ENCODE measurements around the gene NBEA. TPM values are rescaled to one million over a fixed set of nuclear protein-coding genes. Genes with fewer than 3 reads are reported as not detected.
A peak's percentile ranks its signal among the peaks of the same experiment; 100 is the strongest.

The NBEA gene
- total RNA-seq, 1 donor: 4.0 TPM

DNA sequence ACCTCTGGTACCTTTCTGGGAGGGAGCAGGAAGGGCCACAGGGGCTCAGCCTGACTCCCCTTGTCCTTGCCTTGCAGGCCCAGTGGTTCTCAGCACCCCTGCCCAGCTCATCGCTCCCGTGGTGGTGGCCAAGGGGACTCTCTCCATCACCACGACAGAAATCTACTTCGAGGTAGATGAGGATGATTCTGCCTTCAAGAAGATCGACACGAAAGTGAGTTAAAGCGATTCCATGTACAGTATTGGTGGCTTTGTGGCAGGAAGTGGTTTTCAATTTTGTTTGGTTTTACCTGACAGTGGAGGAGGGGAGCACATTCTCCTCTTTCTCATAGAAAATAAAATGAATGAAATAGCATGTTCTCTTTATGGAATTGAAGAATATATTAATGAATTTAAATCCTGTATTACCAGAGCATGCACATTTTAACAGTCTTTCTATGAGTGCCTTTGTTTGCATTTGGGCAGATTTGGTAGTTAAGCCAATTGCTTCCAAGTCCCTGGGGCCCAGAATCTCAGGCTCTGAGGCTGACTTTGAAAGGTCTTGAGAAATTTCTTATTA, 530.3 kb downstream of the NBEA start:
- H2AFZ ChIP-seq (ENCODE audit: low read length): peak overlapping the region; percentile 66

DNA sequence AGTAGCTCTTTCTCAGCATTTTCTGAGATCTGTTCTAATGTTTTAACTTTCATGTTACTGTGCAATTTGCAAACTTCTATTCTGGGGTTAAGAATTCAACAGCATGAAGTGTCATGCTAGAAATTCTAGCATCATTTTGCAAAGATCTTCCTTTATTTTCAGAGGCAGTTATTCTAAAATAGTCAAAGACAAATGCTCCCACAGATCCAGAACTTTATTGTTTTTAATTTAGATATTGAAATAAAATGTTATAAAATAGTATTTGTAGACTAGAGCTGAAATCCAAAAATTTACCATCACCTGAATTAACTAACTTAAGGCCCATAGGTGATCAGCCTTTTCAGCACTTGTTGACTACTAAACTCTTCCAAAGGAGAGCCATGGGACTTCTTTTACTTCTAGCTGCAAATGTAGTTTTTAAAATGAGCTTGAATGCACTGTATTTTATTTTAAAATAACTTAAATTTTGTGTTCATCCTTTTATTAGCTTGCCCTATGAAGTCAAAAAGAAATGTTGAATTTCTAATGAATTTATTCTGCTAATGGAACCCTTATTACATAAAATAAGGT, 531.2 kb downstream of the NBEA start:
- H3K79me2 ChIP-seq (ENCODE audit: insufficient read depth, low read length): peaks cover 37% of the 10 kb centered on the region
- H3K4me2 ChIP-seq (ENCODE audit: insufficient read depth, low read length): peak overlapping the region; percentile 87

More for the DNA sequence above, 530.3 kb downstream of the NBEA start:
- H3K79me2 ChIP-seq (ENCODE audit: insufficient read depth, low read length): peaks cover 37% of the 10 kb centered on the region
- TF ChIP-seq, protein P1, sequence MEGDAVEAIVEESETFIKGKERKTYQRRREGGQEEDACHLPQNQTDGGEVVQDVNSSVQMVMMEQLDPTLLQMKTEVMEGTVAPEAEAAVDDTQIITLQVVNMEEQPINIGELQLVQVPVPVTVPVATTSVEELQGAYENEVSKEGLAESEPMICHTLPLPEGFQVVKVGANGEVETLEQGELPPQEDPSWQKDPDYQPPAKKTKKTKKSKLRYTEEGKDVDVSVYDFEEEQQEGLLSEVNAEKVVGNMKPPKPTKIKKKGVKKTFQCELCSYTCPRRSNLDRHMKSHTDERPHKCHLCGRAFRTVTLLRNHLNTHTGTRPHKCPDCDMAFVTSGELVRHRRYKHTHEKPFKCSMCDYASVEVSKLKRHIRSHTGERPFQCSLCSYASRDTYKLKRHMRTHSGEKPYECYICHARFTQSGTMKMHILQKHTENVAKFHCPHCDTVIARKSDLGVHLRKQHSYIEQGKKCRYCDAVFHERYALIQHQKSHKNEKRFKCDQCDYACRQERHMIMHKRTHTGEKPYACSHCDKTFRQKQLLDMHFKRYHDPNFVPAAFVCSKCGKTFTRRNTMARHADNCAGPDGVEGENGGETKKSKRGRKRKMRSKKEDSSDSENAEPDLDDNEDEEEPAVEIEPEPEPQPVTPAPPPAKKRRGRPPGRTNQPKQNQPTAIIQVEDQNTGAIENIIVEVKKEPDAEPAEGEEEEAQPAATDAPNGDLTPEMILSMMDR (IDR thresholded peaks at IDR 0.05; ENCODE audit: extremely low read depth, low read depth, low read length): no peak
- H3K4me2 ChIP-seq (ENCODE audit: insufficient read depth, low read length): peak overlapping the region; percentile 87
- H3K27ac ChIP-seq (ENCODE audit: low read depth, low read length): peak overlapping the region; percentile 84
- DNase-seq (ENCODE audit: insufficient read length, low spot score, missing footprints): no peak
- no peaks in the 10 kb centered on the region for H3K9me3 ChIP-seq (ENCODE audit: low read depth, low read length)
- H4K20me1 ChIP-seq (ENCODE audit: insufficient read depth, low read length): no peaks in the 10 kb centered on the region
- peak overlapping the region; percentile 92 for H3K4me3 ChIP-seq (ENCODE audit: insufficient read depth, low read length)
- H3K27me3 ChIP-seq (ENCODE audit: insufficient read depth, low read length): peaks cover 7% of the 10 kb centered on the region
- H3K36me3 ChIP-seq (ENCODE audit: insufficient read depth, low read length): no peaks in the 10 kb centered on the region
- peaks cover 10% of the 10 kb centered on the region for H3K4me1 ChIP-seq (ENCODE audit: insufficient read depth, low read length)

DNA sequence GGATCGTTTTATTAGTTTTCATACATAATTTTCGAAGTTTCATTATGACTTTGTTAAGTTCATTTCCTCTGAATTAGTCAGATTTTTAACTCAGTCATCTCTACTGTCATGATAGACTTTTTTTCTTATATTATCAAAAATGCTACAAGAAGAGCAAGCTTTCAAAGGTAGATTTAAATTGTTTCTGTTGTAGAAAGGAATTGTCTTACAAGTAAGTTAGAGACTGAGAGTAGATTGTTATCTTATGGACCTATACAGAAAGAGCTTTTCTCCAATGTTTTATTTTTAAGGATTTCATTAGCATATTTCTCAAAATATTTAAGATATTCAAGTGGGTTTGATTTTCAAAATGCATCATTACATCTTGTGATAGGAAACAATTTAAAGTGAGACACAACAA, 531.7 kb downstream of the NBEA start:
- no peak for DNase-seq (ENCODE audit: insufficient read length, low spot score, missing footprints)
- Histone ChIP-seq H3K27ac (ENCODE audit: low read depth, low read length) (peak overlapping the region; percentile 84), H4K20me1 (ENCODE audit: insufficient read depth, low read length) (no peaks in the 10 kb centered on the region), H2AFZ (ENCODE audit: low read length) (no peak overlapping the region), H3K79me2 (ENCODE audit: insufficient read depth, low read length) (peaks cover 37% of the 10 kb centered on the region), H3K36me3 (ENCODE audit: insufficient read depth, low read length) (no peaks in the 10 kb centered on the region), H3K4me1 (ENCODE audit: insufficient read depth, low read length) (peaks cover 5% of the 10 kb centered on the region), H3K4me2 (ENCODE audit: insufficient read depth, low read length) (peak overlapping the region; percentile 87), H3K4me3 (ENCODE audit: insufficient read depth, low read length) (peak overlapping the region; percentile 92), H3K27me3 (ENCODE audit: insufficient read depth, low read length) (peaks cover 7% of the 10 kb centered on the region), H3K9me3 (ENCODE audit: low read depth, low read length) (no peaks in the 10 kb centered on the region)
- TF ChIP-seq, protein P1 (IDR thresholded peaks at IDR 0.05; ENCODE audit: extremely low read depth, low read depth, low read length): no peak

More for the DNA sequence above, 531.2 kb downstream of the NBEA start:
- no peaks in the 10 kb centered on the region for H4K20me1 ChIP-seq (ENCODE audit: insufficient read depth, low read length)
- H3K9me3 ChIP-seq (ENCODE audit: low read depth, low read length): no peaks in the 10 kb centered on the region
- peak overlapping the region; percentile 84 for H3K27ac ChIP-seq (ENCODE audit: low read depth, low read length)
- peak overlapping the region; percentile 92 for H3K4me3 ChIP-seq (ENCODE audit: insufficient read depth, low read length)
- no peak for DNase-seq (ENCODE audit: insufficient read length, low spot score, missing footprints)
- no peak overlapping the region for H2AFZ ChIP-seq (ENCODE audit: low read length)
- TF ChIP-seq, protein P1 (IDR thresholded peaks at IDR 0.05; ENCODE audit: extremely low read depth, low read depth, low read length): no peak
- peaks cover 7% of the 10 kb centered on the region for H3K27me3 ChIP-seq (ENCODE audit: insufficient read depth, low read length)
- peaks cover 7% of the 10 kb centered on the region for H3K4me1 ChIP-seq (ENCODE audit: insufficient read depth, low read length)
- H3K36me3 ChIP-seq (ENCODE audit: insufficient read depth, low read length): no peaks in the 10 kb centered on the region

DNA sequence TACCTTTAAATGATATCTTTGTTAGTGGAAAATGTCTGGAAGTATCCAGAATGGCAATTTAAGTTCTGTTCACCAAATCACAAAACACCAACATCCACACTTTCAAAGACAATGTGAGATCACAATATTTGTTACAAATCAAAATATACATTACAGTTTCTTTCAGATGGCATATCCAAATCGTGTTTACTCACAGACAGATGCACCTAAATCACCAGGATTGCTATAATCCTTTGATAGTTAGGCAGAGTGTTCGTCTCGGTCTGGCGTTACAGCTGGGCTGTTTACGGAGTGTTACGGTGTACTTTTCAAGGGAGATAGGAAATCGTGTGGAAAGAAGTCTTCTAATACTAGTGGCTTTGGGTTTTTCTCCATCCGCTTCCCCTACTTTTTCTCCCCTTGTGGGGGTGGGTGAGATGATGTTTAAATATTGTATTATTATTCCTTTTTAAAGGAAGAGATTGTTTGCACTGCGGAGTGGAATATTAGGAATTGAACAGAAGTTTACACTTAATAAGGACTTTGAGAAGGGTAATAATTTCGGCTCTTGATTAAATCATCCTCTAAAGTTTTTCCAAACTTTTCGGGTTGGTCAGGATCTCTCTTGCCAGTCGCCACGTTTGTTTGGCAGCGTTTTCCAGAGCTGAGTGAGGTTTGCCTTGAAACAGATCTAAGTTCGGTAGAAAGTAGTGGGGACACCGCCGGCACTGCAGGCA, 532.6 kb downstream of the NBEA start:
- H3K79me2 ChIP-seq (ENCODE audit: insufficient read depth, low read length): peaks cover 37% of the 10 kb centered on the region
- H3K9me3 ChIP-seq (ENCODE audit: low read depth, low read length): no peaks in the 10 kb centered on the region
- H3K4me1 ChIP-seq (ENCODE audit: insufficient read depth, low read length): peaks cover 5% of the 10 kb centered on the region
- no peaks in the 10 kb centered on the region for H4K20me1 ChIP-seq (ENCODE audit: insufficient read depth, low read length)
- peak; percentile 81 for DNase-seq (ENCODE audit: insufficient read length, low spot score, missing footprints)
- H3K27me3 ChIP-seq (ENCODE audit: insufficient read depth, low read length): peaks cover 7% of the 10 kb centered on the region
- H3K4me3 ChIP-seq (ENCODE audit: insufficient read depth, low read length): peak overlapping the region; percentile 92
- TF ChIP-seq, protein P1 (IDR thresholded peaks at IDR 0.05; ENCODE audit: extremely low read depth, low read depth, low read length): no peak
- H2AFZ ChIP-seq (ENCODE audit: low read length): peak overlapping the region; percentile 98
- H3K27ac ChIP-seq (ENCODE audit: low read depth, low read length): peak overlapping the region; percentile 64
- peak overlapping the region; percentile 87 for H3K4me2 ChIP-seq (ENCODE audit: insufficient read depth, low read length)
- H3K36me3 ChIP-seq (ENCODE audit: insufficient read depth, low read length): no peaks in the 10 kb centered on the region
